SK-N-MC (cell line): Measurements from ENCODE around the gene TSSK1B.

Source experiments
- EZH2 ChIP-seq: fragments of 200-600 bp; sonication (generic); IDR thresholded peaks from one replicate; pipeline ENCODE4 v1.6.1; 2017; ENCODE audit warnings: antibody characterized with exemption
- FOXP2 ChIP-seq: optimal IDR thresholded peaks from 2 replicates; pipeline ENCODE3; 2011; ENCODE audit warnings: mild to moderate bottlenecking, moderate library complexity; ENCODE audit not compliant: insufficient read depth; ENCODE audit errors: extremely low read length, control extremely low read depth
- POLR2AphosphoS5 ChIP-seq: IDR thresholded peaks from 2 replicates; pipeline ENCODE4 v1.6.1; 2012; ENCODE audit warnings: mild to moderate bottlenecking, low read depth, low read length, borderline replicate concordance

DNA sequence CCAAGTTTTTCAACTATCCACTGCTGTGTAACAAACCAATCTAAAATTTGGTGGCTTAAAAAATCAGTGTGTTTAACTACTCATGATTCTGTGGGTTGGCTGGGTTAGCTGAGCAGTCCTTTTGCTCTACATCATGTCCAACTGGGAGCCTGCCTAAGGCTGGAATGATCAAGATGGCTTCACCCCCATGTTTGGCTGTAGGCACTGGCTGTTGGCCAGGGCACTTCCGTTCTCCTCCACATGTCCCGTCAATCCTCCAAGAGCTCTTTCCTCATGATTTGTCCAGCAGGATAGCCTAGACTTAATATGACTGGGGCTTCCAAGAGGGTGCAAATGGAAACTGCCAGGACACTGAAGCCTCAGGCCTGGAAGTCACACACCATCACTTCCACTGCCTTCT is 17.0 kb upstream of the TSSK1B start:
- TF ChIP-seq POLR2AphosphoS5 (no peak), EZH2 (no peak), FOXP2 (no peak)
